ENCODE results near the gene C1QTNF4. TPM values are rescaled to one million over a fixed set of nuclear protein-coding genes. Genes with fewer than 3 reads are reported as not detected.
"Not testable (repeated sequence)": the region's sequence is repeated elsewhere in the genome, so short reads cannot be mapped to it uniquely, and the experiment has no call there.

C1QTNF4 gene
- under 1 TPM; 0.43 to 0.47 TPM for total RNA-seq

GRCh38 chr11:47593934-47594855 is at the start of gene C1QTNF4:
Gene C1QTNF4 (minus strand): TSS chr11:47594411. CDS start chr11:47590810, 3,601 bp downstream.
- H3K9me3 Mint-ChIP-seq: no peaks in the 10 kb centered on the region
- H3K36me3 Mint-ChIP-seq: no peaks in the 10 kb centered on the region
- POLR2A ChIA-PET: interaction anchor here (0.7 kb wide), 1 partner anchor 9 kb away, joined by 5 read pairs; no protein-coding TSS in a partner anchor
- no peak for ATAC-seq (ENCODE audit: low read depth)
- peaks cover 44% of the 10 kb centered on the region for H3K27me3 Mint-ChIP-seq
- DNase-seq: peak; percentile 32
- no peak within 1 kb of the TSS for H3K27ac Mint-ChIP-seq
- peaks cover 13% of the 10 kb centered on the region for H3K4me1 Mint-ChIP-seq
- peak within 1 kb of the TSS; percentile 37 for H3K4me3 Mint-ChIP-seq

- POLR2A ChIA-PET: interaction anchor here (0.5 to 5.4 kb wide), 2 partner anchors 73 to 429 kb away, joined by 5 to 29 read pairs; partner anchors contain the start of gene AGBL2
- DNase-seq (peak; percentile 97), ATAC-seq (ENCODE audit: low read depth) (peak; percentile 88)
- Mint-ChIP-seq H3K4me1 (peaks cover 21% of the 10 kb centered on the region), H3K27me3 (no peaks in the 10 kb centered on the region), H3K4me3 (peak within 1 kb of the TSS; percentile 95), H3K36me3 (peaks cover 8% of the 10 kb centered on the region), H3K27ac (peak within 1 kb of the TSS; percentile 98), H3K9me3 (no peaks in the 10 kb centered on the region)
Observed at GRCh38 chr11:47642099-47642855, 48.1 kb upstream of the C1QTNF4 start, which contains the start of gene MTCH2. Gene MTCH2 (minus strand): TSS chr11:47642559. CDS start chr11:47642465, 94 bp downstream.

GRCh38 chr11:47641600-47642098 is 47.4 kb upstream of the C1QTNF4 start:
- Mint-ChIP-seq H3K4me1 (peaks cover 21% of the 10 kb centered on the region), H3K4me3 (peak overlapping the region; percentile 95), H3K27ac (peak overlapping the region; percentile 98), H3K36me3 (peaks cover 11% of the 10 kb centered on the region), H3K27me3 (no peaks in the 10 kb centered on the region), H3K9me3 (no peaks in the 10 kb centered on the region)
- ATAC-seq (ENCODE audit: low read depth) (no peak), DNase-seq (no peak)
- POLR2A ChIA-PET: interaction anchor here (5.4 kb wide), 1 partner anchor 74 kb away, joined by 29 read pairs; the partner anchor contains the start of gene AGBL2

- H3K27me3 Mint-ChIP-seq; ATAC-seq (ENCODE audit: low read depth); H3K27ac Mint-ChIP-seq; DNase-seq; H3K9me3 Mint-ChIP-seq: not testable (repeated sequence)
- H3K4me3 Mint-ChIP-seq: peak overlapping the region; percentile 95
- peaks cover 15% of the 10 kb centered on the region for H3K36me3 Mint-ChIP-seq
- POLR2A ChIA-PET: interaction anchor here (5.4 kb wide), 1 partner anchor 75 kb away, joined by 29 read pairs; the partner anchor contains the start of gene AGBL2
- H3K4me1 Mint-ChIP-seq: peaks cover 21% of the 10 kb centered on the region
Observed at GRCh38 chr11:47640506-47640905, 46.3 kb upstream of the C1QTNF4 start.

GRCh38 chr11:47636331-47636730 is 42.1 kb upstream of the C1QTNF4 start:
- ATAC-seq (ENCODE audit: low read depth); H3K27me3 Mint-ChIP-seq; H3K27ac Mint-ChIP-seq; H3K9me3 Mint-ChIP-seq; DNase-seq; H3K4me3 Mint-ChIP-seq; POLR2A ChIA-PET: not testable (repeated sequence)
- H3K4me1 Mint-ChIP-seq: peaks cover 12% of the 10 kb centered on the region
- peaks cover 29% of the 10 kb centered on the region for H3K36me3 Mint-ChIP-seq

GRCh38 chr11:47631473-47631872 is 37.3 kb upstream of the C1QTNF4 start:
- DNase-seq (no peak), ATAC-seq (ENCODE audit: low read depth) (no peak)
- peaks cover 22% of the 10 kb centered on the region for H3K36me3 Mint-ChIP-seq
- no peaks in the 10 kb centered on the region for H3K4me1 Mint-ChIP-seq
- H3K27me3 Mint-ChIP-seq: no peaks in the 10 kb centered on the region
- H3K27ac Mint-ChIP-seq: peak overlapping the region; percentile 7
- H3K4me3 Mint-ChIP-seq: no peak overlapping the region
- no peaks in the 10 kb centered on the region for H3K9me3 Mint-ChIP-seq
- POLR2A ChIA-PET: no interaction called here

GRCh38 chr11:47628026-47628425 is 33.8 kb upstream of the C1QTNF4 start:
- Mint-ChIP-seq H3K36me3 (peaks cover 17% of the 10 kb centered on the region), H3K27ac (no peak overlapping the region), H3K9me3 (no peaks in the 10 kb centered on the region), H3K27me3 (no peaks in the 10 kb centered on the region), H3K4me3 (no peak overlapping the region), H3K4me1 (no peaks in the 10 kb centered on the region)
- POLR2A ChIA-PET: no interaction called here
- ATAC-seq (ENCODE audit: low read depth): no peak
- no peak for DNase-seq

GRCh38 chr11:47626234-47626633 is 32.0 kb upstream of the C1QTNF4 start:
- ATAC-seq (ENCODE audit: low read depth) (no peak), DNase-seq (no peak)
- POLR2A ChIA-PET: interaction anchor here (0.6 kb wide), 1 partner anchor 34 kb away, joined by 4 read pairs; no protein-coding TSS in a partner anchor
- no peak overlapping the region for H3K27ac Mint-ChIP-seq
- no peaks in the 10 kb centered on the region for H3K4me1 Mint-ChIP-seq
- H3K27me3 Mint-ChIP-seq: no peaks in the 10 kb centered on the region
- peaks cover 15% of the 10 kb centered on the region for H3K36me3 Mint-ChIP-seq
- no peaks in the 10 kb centered on the region for H3K9me3 Mint-ChIP-seq
- H3K4me3 Mint-ChIP-seq: no peak overlapping the region

- Mint-ChIP-seq H3K4me1 (peaks cover 15% of the 10 kb centered on the region), H3K36me3 (peaks cover 18% of the 10 kb centered on the region), H3K4me3 (no peak overlapping the region), H3K27me3 (no peaks in the 10 kb centered on the region), H3K9me3 (no peaks in the 10 kb centered on the region), H3K27ac (no peak overlapping the region)
- POLR2A ChIA-PET: interaction anchor here (0.9 kb wide), 1 partner anchor 95 kb away, joined by 3 read pairs; the partner anchor contains the start of gene AGBL2
- ATAC-seq (ENCODE audit: low read depth) (no peak), DNase-seq (no peak)
Observed at GRCh38 chr11:47620836-47621378, 26.7 kb upstream of the C1QTNF4 start.

GRCh38 chr11:47617417-47617809 is 23.2 kb upstream of the C1QTNF4 start:
- Mint-ChIP-seq H3K36me3 (peaks cover 10% of the 10 kb centered on the region), H3K27me3 (no peaks in the 10 kb centered on the region), H3K4me3 (no peak overlapping the region), H3K27ac (no peak overlapping the region), H3K4me1 (peaks cover 17% of the 10 kb centered on the region), H3K9me3 (no peaks in the 10 kb centered on the region)
- DNase-seq (no peak), ATAC-seq (ENCODE audit: low read depth) (no peak)
- POLR2A ChIA-PET: no interaction called here

- POLR2A ChIA-PET: no interaction called here
Observed at GRCh38 chr11:47616726-47617416, 22.7 kb upstream of the C1QTNF4 start.

GRCh38 chr11:47615249-47615648 is 21.0 kb upstream of the C1QTNF4 start:
- POLR2A ChIA-PET: interaction anchor here (0.6 kb wide), 1 partner anchor 69 kb away, joined by 3 read pairs; no protein-coding TSS in a partner anchor
- ATAC-seq (ENCODE audit: low read depth) (no peak), DNase-seq (no peak)
- Mint-ChIP-seq H3K27ac (peak overlapping the region; percentile 54), H3K4me3 (no peak overlapping the region), H3K9me3 (no peaks in the 10 kb centered on the region), H3K36me3 (peaks cover 6% of the 10 kb centered on the region), H3K27me3 (no peaks in the 10 kb centered on the region), H3K4me1 (peaks cover 21% of the 10 kb centered on the region)

More at GRCh38 chr11:47616726-47617416, 22.7 kb upstream of the C1QTNF4 start:
- DNase-seq (no peak), ATAC-seq (ENCODE audit: low read depth) (no peak)
- Mint-ChIP-seq H3K4me1 (peaks cover 17% of the 10 kb centered on the region), H3K9me3 (no peaks in the 10 kb centered on the region), H3K27me3 (no peaks in the 10 kb centered on the region), H3K27ac (no peak overlapping the region), H3K36me3 (peaks cover 10% of the 10 kb centered on the region), H3K4me3 (no peak overlapping the region)

All from activated naive CD8-positive, alpha-beta T cell treated with anti-CD3 and anti-CD28 coated beads, Interleukin-2, amount 10 ng/mL, durations not matched to agents 7 days and 5 days (primary cell).